Frontal cortex (tissue), 4 donors: ENCODE data around the gene POP4. TPM values are rescaled to one million over a fixed set of nuclear protein-coding genes. Genes with fewer than 3 reads are reported as not detected.

Experiments
- DNase-seq, 2 donors: peaks; one replicate each; pipeline ENCODE4 v3.0.0; 2012; ENCODE audit warnings: low spot score in 2 of 2
- FAIRE-seq: peaks from 2 replicates; lab custom pipeline; 2012; peaks lifted over from hg19 to GRCh38; lab: Jason Lieb, UNC
- total RNA-seq: library from RNA; depleted of rRNA; stranded (reverse); fragments of >200 nt; gene quantifications from one replicate; pipeline ENCODE4 v1.2.3, GENCODE V29; 2014
- donor health status: control.
- donor health status: control.
- donor health status: control.

The POP4 gene
- total RNA-seq, 1 donor from 2014 or later, result 35.5 TPM

GRCh38 chr19:29609636-29610035, 3.6 kb downstream of the POP4 start:
- no peak for FAIRE-seq
- no peak for DNase-seq

GRCh38 chr19:29610213-29610573, 4.1 kb downstream of the POP4 start:
- FAIRE-seq, result no peak

GRCh38 chr19:29610574-29611271, 4.6 kb downstream of the POP4 start:
- FAIRE-seq, result no peak

More at GRCh38 chr19:29610213-29610573, 4.1 kb downstream of the POP4 start:
- DNase-seq, result no peak

GRCh38 chr19:29612121-29612520, 6.0 kb downstream of the POP4 start:
- DNase-seq (no peak), FAIRE-seq (no peak)

More at GRCh38 chr19:29610574-29611271, 4.6 kb downstream of the POP4 start:
- peak; percentile 79 to 88 for DNase-seq

GRCh38 chr19:29612801-29613595, 6.9 kb downstream of the POP4 start:
- DNase-seq, result no peak
- no peak for FAIRE-seq

- DNase-seq (no peak), FAIRE-seq (no peak)
Measured at GRCh38 chr19:29614046-29614445, 8.0 kb downstream of the POP4 start.

GRCh38 chr19:29614780-29615179, 8.7 kb downstream of the POP4 start:
- DNase-seq (no peak), FAIRE-seq (no peak)

GRCh38 chr19:29615891-29616425, 9.9 kb downstream of the POP4 start:
- no peak for DNase-seq
- FAIRE-seq, result no peak

GRCh38 chr19:29616541-29616940, 10.5 kb downstream of the POP4 start:
- no peak for DNase-seq
- no peak for FAIRE-seq

- no peak for FAIRE-seq
- DNase-seq, result no peak
Measured at GRCh38 chr19:29617366-29618266, 11.5 kb downstream of the POP4 start.

GRCh38 chr19:29618434-29618833, 12.4 kb downstream of the POP4 start:
- FAIRE-seq (no peak), DNase-seq (no peak)

GRCh38 chr19:29618871-29619270, 12.8 kb downstream of the POP4 start:
- DNase-seq (no peak), FAIRE-seq (no peak)

GRCh38 chr19:29620931-29621351, 14.9 kb downstream of the POP4 start:
- FAIRE-seq, result no peak
- no peak for DNase-seq

- FAIRE-seq, result no peak
- no peak for DNase-seq
Measured at GRCh38 chr19:29622166-29623070, 16.3 kb downstream of the POP4 start.

- FAIRE-seq, result no peak
- no peak for DNase-seq
Measured at GRCh38 chr19:29623726-29624488, 17.8 kb downstream of the POP4 start.

GRCh38 chr19:29624489-29625185, 18.6 kb downstream of the POP4 start:
- no peak for DNase-seq
- no peak for FAIRE-seq

- no peak for FAIRE-seq
- no peak for DNase-seq
Measured at GRCh38 chr19:29625186-29625651, 19.1 kb downstream of the POP4 start.

GRCh38 chr19:29626386-29626785, 20.3 kb downstream of the POP4 start:
- FAIRE-seq, result no peak
- no peak for DNase-seq
